ENCODE data around the gene MAGI3.

- no peak for TF ChIP-seq CTCF (IDR thresholded peaks at IDR 0.05)
- TF ChIP-seq POLR2A (IDR thresholded peaks at IDR 0.05), result no peak
These were observed 32.2 kb downstream of the MAGI3 start for GRCh38 chr1:113422315-113423068.
